ENCODE data around the gene CHD2.

Gene CHD2

GRCh38 chr15:93024716-93025624, 124.8 kb downstream of the CHD2 start:
- no peak overlapping the region for H3K27ac ChIP-seq
- in situ Hi-C loops (cut with HindIII; ENCODE audit: low pct_ligation_motif_present, low sequenced_read_pairs) = no loop called here
- no peak overlapping the region for H3K4me3 ChIP-seq (ENCODE audit: low read depth, low read length)

GRCh38 chr15:93025625-93025982, 125.5 kb downstream of the CHD2 start:
- Histone ChIP-seq H3K36me3 (replicated peaks) (peaks cover 71% of the 10 kb centered on the region), H3K27ac (no peak overlapping the region), H3K27me3 (replicated peaks) (no peaks in the 10 kb centered on the region), H3K4me3 (ENCODE audit: low read depth, low read length) (no peak overlapping the region)
- DNase-seq = no peak
- no peak for TF ChIP-seq CTCF (IDR thresholded peaks at IDR 0.05; ENCODE audit: low read depth, low read length, missing control alignments)
- in situ Hi-C loops (cut with HindIII; ENCODE audit: low pct_ligation_motif_present, low sequenced_read_pairs) = no loop called here

More at GRCh38 chr15:93024716-93025624, 124.8 kb downstream of the CHD2 start:
- no peak for TF ChIP-seq CTCF (IDR thresholded peaks at IDR 0.05; ENCODE audit: low read depth, low read length, missing control alignments)
- Histone ChIP-seq H3K36me3 (replicated peaks) (peaks cover 77% of the 10 kb centered on the region), H3K27me3 (replicated peaks) (no peaks in the 10 kb centered on the region)
- no peak for DNase-seq

GRCh38 chr15:93026380-93026817, 126.3 kb downstream of the CHD2 start:
- Histone ChIP-seq H3K27me3 (replicated peaks) (no peaks in the 10 kb centered on the region), H3K4me3 (ENCODE audit: low read depth, low read length) (no peak overlapping the region), H3K27ac (no peak overlapping the region), H3K36me3 (replicated peaks) (peaks cover 64% of the 10 kb centered on the region)
- no peak for TF ChIP-seq CTCF (IDR thresholded peaks at IDR 0.05; ENCODE audit: low read depth, low read length, missing control alignments)
- no peak for DNase-seq
- in situ Hi-C loops (cut with HindIII; ENCODE audit: low pct_ligation_motif_present, low sequenced_read_pairs) = no loop called here

GRCh38 chr15:93027413-93027812, 127.3 kb downstream of the CHD2 start:
- no peak for TF ChIP-seq CTCF (IDR thresholded peaks at IDR 0.05; ENCODE audit: low read depth, low read length, missing control alignments)
- in situ Hi-C loops (cut with HindIII; ENCODE audit: low pct_ligation_motif_present, low sequenced_read_pairs) = no loop called here
- H3K4me3 ChIP-seq (ENCODE audit: low read depth, low read length) = no peak overlapping the region
- no peak overlapping the region for H3K27ac ChIP-seq
- peaks cover 54% of the 10 kb centered on the region for H3K36me3 ChIP-seq (replicated peaks)
- H3K27me3 ChIP-seq (replicated peaks) = no peaks in the 10 kb centered on the region
- no peak for DNase-seq

- in situ Hi-C loops (cut with HindIII; ENCODE audit: low pct_ligation_motif_present, low sequenced_read_pairs) = no loop called here
- Histone ChIP-seq H3K4me3 (ENCODE audit: low read depth, low read length) (no peak overlapping the region), H3K27ac (no peak overlapping the region), H3K27me3 (replicated peaks) (no peaks in the 10 kb centered on the region), H3K36me3 (replicated peaks) (peaks cover 46% of the 10 kb centered on the region)
- no peak for DNase-seq
- no peak for TF ChIP-seq CTCF (IDR thresholded peaks at IDR 0.05; ENCODE audit: low read depth, low read length, missing control alignments)
Measured at GRCh38 chr15:93028111-93028631, 128.0 kb downstream of the CHD2 start.

All from brain microvascular endothelial cell (primary cell).